NCI-H1092 (cell line): ENCODE results near the gene PEAK1.

ENCODE experiments used
- DNase-seq: peaks from one replicate; lab custom pipeline; 2025; lab: John Stamatoyannopoulos, UW

The PEAK1 gene

GRCh38 chr15:77367631-77368030 is 52.3 kb downstream of the PEAK1 start:
- DNase-seq, result no peak

- no peak for DNase-seq
Observed at GRCh38 chr15:77361456-77361855, 58.4 kb downstream of the PEAK1 start.

- DNase-seq, result no peak
Observed at GRCh38 chr15:77358545-77359240, 61.2 kb downstream of the PEAK1 start.

- DNase-seq, result no peak
Observed at GRCh38 chr15:77356305-77356704, 63.6 kb downstream of the PEAK1 start.

- no peak for DNase-seq
Observed at GRCh38 chr15:77355321-77355720, 64.6 kb downstream of the PEAK1 start.

GRCh38 chr15:77354063-77354462 is 65.8 kb downstream of the PEAK1 start:
- DNase-seq, result no peak

- DNase-seq, result peak; percentile 49
Observed at GRCh38 chr15:77352887-77353286, 67.0 kb downstream of the PEAK1 start.

- DNase-seq, result no peak
Observed at GRCh38 chr15:77350792-77351191, 69.1 kb downstream of the PEAK1 start.

GRCh38 chr15:77349666-77350065 is 70.2 kb downstream of the PEAK1 start:
- DNase-seq, result no peak

GRCh38 chr15:77348511-77348910 is 71.4 kb downstream of the PEAK1 start:
- DNase-seq, result no peak

GRCh38 chr15:77347197-77347596 is 72.7 kb downstream of the PEAK1 start:
- DNase-seq, result no peak

- DNase-seq, result no peak
Observed at GRCh38 chr15:77346245-77347036, 73.5 kb downstream of the PEAK1 start.

- no peak for DNase-seq
Observed at GRCh38 chr15:77342807-77343206, 77.1 kb downstream of the PEAK1 start.

GRCh38 chr15:77340245-77340644 is 79.7 kb downstream of the PEAK1 start:
- no peak for DNase-seq

GRCh38 chr15:77336006-77336405 is 83.9 kb downstream of the PEAK1 start:
- DNase-seq, result no peak

- no peak for DNase-seq
Observed at GRCh38 chr15:77335298-77335697, 84.6 kb downstream of the PEAK1 start.

- no peak for DNase-seq
Observed at GRCh38 chr15:77333166-77333565, 86.7 kb downstream of the PEAK1 start.

- no peak for DNase-seq
Observed at GRCh38 chr15:77329202-77329601, 90.7 kb downstream of the PEAK1 start.

- DNase-seq, result no peak
Observed at GRCh38 chr15:77327844-77328529, 91.9 kb downstream of the PEAK1 start.

GRCh38 chr15:77327168-77327567 is 92.7 kb downstream of the PEAK1 start:
- DNase-seq, result no peak

GRCh38 chr15:77326366-77326765 is 93.5 kb downstream of the PEAK1 start:
- no peak for DNase-seq

- no peak for DNase-seq
Observed at GRCh38 chr15:77312523-77312922, 107.4 kb downstream of the PEAK1 start.
